Nephron progenitor cell (in vitro differentiated cells): ENCODE measurements around the gene TRMU.
A peak's percentile ranks its signal among the peaks of the same experiment; 100 is the strongest.

Experiments used
- DNase-seq: peaks from one replicate; pipeline ENCODE4 v3.0.0; 2021
- H3K27ac Mint-ChIP-seq: 2 replicates; pipeline ENCODE4 v1.8.0; 2021; ENCODE audit warnings: mild to moderate bottlenecking, moderate library complexity, mixed read lengths
- H3K27me3 Mint-ChIP-seq: 2 replicates; pipeline ENCODE4 v1.8.0; 2021; ENCODE audit warnings: mild to moderate bottlenecking, low read depth, mixed read lengths; ENCODE audit not compliant: poor library complexity
- H3K36me3 Mint-ChIP-seq: 2 replicates; pipeline ENCODE4 v1.8.0; 2021; ENCODE audit warnings: low read depth, mixed read lengths
- H3K4me1 Mint-ChIP-seq: 2 replicates; pipeline ENCODE4 v1.8.0; 2021; ENCODE audit warnings: mixed read lengths
- H3K4me3 Mint-ChIP-seq: 2 replicates; pipeline ENCODE4 v1.8.0; 2021; ENCODE audit warnings: mild to moderate bottlenecking, moderate library complexity, mixed read lengths
- H3K9me3 Mint-ChIP-seq: 2 replicates; pipeline ENCODE4 v1.8.0; 2021; ENCODE audit warnings: mild to moderate bottlenecking, moderate library complexity, mixed read lengths
- TF ChIP-seq, protein P1 (sequence below): fragments of 200-600 bp; sonication (generic); IDR thresholded peaks from 2 replicates; pipeline ENCODE4 v1.5.0; 2021; ENCODE audit warnings: antibody characterized with exemption

Gene TRMU

DNA sequence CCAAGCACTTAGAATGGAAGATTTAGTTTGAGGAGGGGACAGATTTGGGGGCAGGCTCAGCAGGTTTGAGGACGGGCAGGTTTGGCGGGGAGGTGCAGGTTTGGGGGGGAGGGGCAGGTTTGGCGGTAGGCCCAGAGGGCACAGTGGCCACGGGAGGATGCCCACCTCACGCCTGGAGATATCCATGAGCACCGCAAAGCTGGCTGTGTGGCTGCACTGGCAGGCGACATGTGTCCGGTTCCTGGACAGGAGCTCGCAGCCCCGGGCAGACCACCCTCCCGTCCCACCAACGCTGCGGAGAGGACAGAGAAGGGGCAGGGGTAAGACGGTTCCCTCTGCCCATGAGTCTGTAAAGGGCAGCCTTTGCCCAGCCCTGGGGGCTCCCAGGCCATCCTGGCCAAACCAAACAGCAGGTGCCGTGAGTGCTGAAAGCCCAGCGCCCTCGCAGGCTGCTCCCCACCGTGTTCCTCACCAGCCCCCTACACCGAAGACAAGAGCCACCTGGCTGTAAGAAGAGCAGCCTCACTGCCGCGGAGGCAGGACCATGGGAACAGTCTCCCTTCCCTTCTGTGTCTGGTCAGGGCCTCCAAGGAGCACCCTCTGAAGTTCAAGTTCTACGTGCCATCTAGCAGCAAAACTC lies 43.0 kb downstream of the TRMU start:
- TF ChIP-seq, protein P1, sequence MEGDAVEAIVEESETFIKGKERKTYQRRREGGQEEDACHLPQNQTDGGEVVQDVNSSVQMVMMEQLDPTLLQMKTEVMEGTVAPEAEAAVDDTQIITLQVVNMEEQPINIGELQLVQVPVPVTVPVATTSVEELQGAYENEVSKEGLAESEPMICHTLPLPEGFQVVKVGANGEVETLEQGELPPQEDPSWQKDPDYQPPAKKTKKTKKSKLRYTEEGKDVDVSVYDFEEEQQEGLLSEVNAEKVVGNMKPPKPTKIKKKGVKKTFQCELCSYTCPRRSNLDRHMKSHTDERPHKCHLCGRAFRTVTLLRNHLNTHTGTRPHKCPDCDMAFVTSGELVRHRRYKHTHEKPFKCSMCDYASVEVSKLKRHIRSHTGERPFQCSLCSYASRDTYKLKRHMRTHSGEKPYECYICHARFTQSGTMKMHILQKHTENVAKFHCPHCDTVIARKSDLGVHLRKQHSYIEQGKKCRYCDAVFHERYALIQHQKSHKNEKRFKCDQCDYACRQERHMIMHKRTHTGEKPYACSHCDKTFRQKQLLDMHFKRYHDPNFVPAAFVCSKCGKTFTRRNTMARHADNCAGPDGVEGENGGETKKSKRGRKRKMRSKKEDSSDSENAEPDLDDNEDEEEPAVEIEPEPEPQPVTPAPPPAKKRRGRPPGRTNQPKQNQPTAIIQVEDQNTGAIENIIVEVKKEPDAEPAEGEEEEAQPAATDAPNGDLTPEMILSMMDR = no peak
- DNase-seq = no peak
- Mint-ChIP-seq H3K4me3 (no peak overlapping the region), H3K36me3 (peaks cover 42% of the 10 kb centered on the region), H3K4me1 (peaks cover 63% of the 10 kb centered on the region), H3K27ac (no peak overlapping the region), H3K9me3 (peaks cover 32% of the 10 kb centered on the region), H3K27me3 (peaks cover 3% of the 10 kb centered on the region)

- peaks cover 56% of the 10 kb centered on the region for H3K4me1 Mint-ChIP-seq
- TF ChIP-seq, protein P1 = no peak
- no peak for DNase-seq
- peak overlapping the region; percentile 32 for H3K27ac Mint-ChIP-seq
- H3K4me3 Mint-ChIP-seq = no peak overlapping the region
- H3K9me3 Mint-ChIP-seq = peaks cover 29% of the 10 kb centered on the region
- peaks cover 38% of the 10 kb centered on the region for H3K36me3 Mint-ChIP-seq
- peaks cover 3% of the 10 kb centered on the region for H3K27me3 Mint-ChIP-seq
These were observed 43.8 kb downstream of the TRMU start for GRCh38 chr22:46379066-46379930.

GRCh38 chr22:46380069-46380468 lies 44.6 kb downstream of the TRMU start:
- Mint-ChIP-seq H3K9me3 (peaks cover 26% of the 10 kb centered on the region), H3K4me3 (no peak overlapping the region), H3K4me1 (peaks cover 53% of the 10 kb centered on the region), H3K27ac (no peak overlapping the region), H3K36me3 (peaks cover 34% of the 10 kb centered on the region), H3K27me3 (peaks cover 3% of the 10 kb centered on the region)
- no peak for DNase-seq
- TF ChIP-seq, protein P1 = no peak

GRCh38 chr22:46380581-46380980 lies 45.1 kb downstream of the TRMU start:
- Mint-ChIP-seq H3K27ac (no peak overlapping the region), H3K4me1 (peaks cover 49% of the 10 kb centered on the region), H3K9me3 (peaks cover 20% of the 10 kb centered on the region), H3K4me3 (no peak overlapping the region), H3K27me3 (peaks cover 3% of the 10 kb centered on the region), H3K36me3 (peaks cover 33% of the 10 kb centered on the region)
- no peak for DNase-seq
- TF ChIP-seq, protein P1 = no peak

GRCh38 chr22:46381142-46381541 lies 45.6 kb downstream of the TRMU start:
- H3K36me3 Mint-ChIP-seq = peaks cover 27% of the 10 kb centered on the region
- H3K27ac Mint-ChIP-seq = no peak overlapping the region
- TF ChIP-seq, protein P1 = no peak
- H3K4me3 Mint-ChIP-seq = no peak overlapping the region
- no peak for DNase-seq
- H3K27me3 Mint-ChIP-seq = peaks cover 3% of the 10 kb centered on the region
- peaks cover 44% of the 10 kb centered on the region for H3K4me1 Mint-ChIP-seq
- H3K9me3 Mint-ChIP-seq = peaks cover 15% of the 10 kb centered on the region
